HUES6 (cell line): ENCODE data around the gene ANKRD35.
"Not testable (repeated sequence)": the region's sequence is repeated elsewhere in the genome, so short reads cannot be mapped to it uniquely, and the experiment has no call there.

ENCODE experiments used
- H3K27ac ChIP-seq: 2 replicates; pipeline ENCODE4 v1.7.0; 2013; ENCODE audit warnings: low read depth, mild to moderate bottlenecking, low read length, inconsistent platforms
- H3K27me3 ChIP-seq: 2 replicates; pipeline ENCODE4 v1.6.1; 2013; ENCODE audit warnings: low read length; ENCODE audit not compliant: control insufficient read depth, insufficient read depth
- H3K36me3 ChIP-seq: 2 replicates; pipeline ENCODE4 v1.6.1; 2013; ENCODE audit warnings: low read length; ENCODE audit not compliant: control insufficient read depth, insufficient read depth
- H3K4me1 ChIP-seq: 2 replicates; pipeline ENCODE4 v1.6.1; 2013; ENCODE audit warnings: low read length; ENCODE audit not compliant: control insufficient read depth, insufficient read depth
- H3K4me3 ChIP-seq: 2 replicates; pipeline ENCODE4 v1.5.1; 2013; ENCODE audit warnings: low read depth, low read length
- H3K9ac ChIP-seq: one replicate; pipeline ENCODE4 v1.6.1; 2013; ENCODE audit warnings: mild to moderate bottlenecking, low read length
- H3K9me3 ChIP-seq: 2 replicates; pipeline ENCODE4 v1.6.1; 2013; ENCODE audit warnings: low read depth, low read length; ENCODE audit not compliant: control insufficient read depth, insufficient read depth

The ANKRD35 gene

GRCh38 chr1:145824499-145824842, 61.2 kb downstream of the ANKRD35 start:
- no peaks in the 10 kb centered on the region for H3K27me3 ChIP-seq
- H3K36me3 ChIP-seq, result peaks cover 35% of the 10 kb centered on the region
- no peaks in the 10 kb centered on the region for H3K4me1 ChIP-seq
- peak overlapping the region; percentile 71; the same call in 1 of the 2 replicates for H3K27ac ChIP-seq
- H3K9me3 ChIP-seq, result no peaks in the 10 kb centered on the region
- H3K4me3 ChIP-seq, result peak overlapping the region; percentile 92
- H3K9ac ChIP-seq, result peak overlapping the region; percentile 96

GRCh38 chr1:145823565-145824498, 61.8 kb downstream of the ANKRD35 start, which contains the start of the genes POLR3C and RNF115:
TSS of gene POLR3C (plus strand) at chr1:145824200. CDS start at chr1:145825777, 1,577 bp downstream.
TSS of gene RNF115 (minus strand) at chr1:145824095. CDS start at chr1:145823873, 222 bp downstream.
- Histone ChIP-seq H3K9me3 (no peaks in the 10 kb centered on the region), H3K36me3 (peaks cover 28% of the 10 kb centered on the region), H3K27ac (peak within 1 kb of the TSS; percentile 71), H3K4me1 (no peaks in the 10 kb centered on the region), H3K27me3 (no peaks in the 10 kb centered on the region), H3K9ac (peak within 1 kb of the TSS; percentile 96), H3K4me3 (peak within 1 kb of the TSS; percentile 92)

- not testable (repeated sequence) for H3K27me3 ChIP-seq, H3K27ac ChIP-seq, H3K9ac ChIP-seq, H3K9me3 ChIP-seq, H3K4me1 ChIP-seq
- Histone ChIP-seq H3K36me3 (peaks cover 19% of the 10 kb centered on the region), H3K4me3 (peak overlapping the region; percentile 39; the same call in 1 of the 2 replicates)
Observed at GRCh38 chr1:145822779-145823331, 62.8 kb downstream of the ANKRD35 start.

- H3K9ac ChIP-seq, H3K4me3 ChIP-seq, H3K4me1 ChIP-seq, H3K27ac ChIP-seq, H3K27me3 ChIP-seq, H3K36me3 ChIP-seq, H3K9me3 ChIP-seq: not testable (repeated sequence)
Observed at GRCh38 chr1:145818095-145818494, 67.6 kb downstream of the ANKRD35 start.
